Smooth muscle cell of the umbilical artery (primary cell): ENCODE results near the gene TMEM161B. TPM values are rescaled to one million over a fixed set of nuclear protein-coding genes. Genes with fewer than 3 reads are reported as not detected.

Experiments used
- total RNA-seq: library from RNA; depleted of rRNA; stranded (reverse); fragments of >200 nt; gene quantifications from 2 replicates; pipeline ENCODE4 v1.2.3, GENCODE V29; 2014

TMEM161B gene
- total RNA-seq, result 14.3 and 17.1 TPM in 2 replicates

DNA sequence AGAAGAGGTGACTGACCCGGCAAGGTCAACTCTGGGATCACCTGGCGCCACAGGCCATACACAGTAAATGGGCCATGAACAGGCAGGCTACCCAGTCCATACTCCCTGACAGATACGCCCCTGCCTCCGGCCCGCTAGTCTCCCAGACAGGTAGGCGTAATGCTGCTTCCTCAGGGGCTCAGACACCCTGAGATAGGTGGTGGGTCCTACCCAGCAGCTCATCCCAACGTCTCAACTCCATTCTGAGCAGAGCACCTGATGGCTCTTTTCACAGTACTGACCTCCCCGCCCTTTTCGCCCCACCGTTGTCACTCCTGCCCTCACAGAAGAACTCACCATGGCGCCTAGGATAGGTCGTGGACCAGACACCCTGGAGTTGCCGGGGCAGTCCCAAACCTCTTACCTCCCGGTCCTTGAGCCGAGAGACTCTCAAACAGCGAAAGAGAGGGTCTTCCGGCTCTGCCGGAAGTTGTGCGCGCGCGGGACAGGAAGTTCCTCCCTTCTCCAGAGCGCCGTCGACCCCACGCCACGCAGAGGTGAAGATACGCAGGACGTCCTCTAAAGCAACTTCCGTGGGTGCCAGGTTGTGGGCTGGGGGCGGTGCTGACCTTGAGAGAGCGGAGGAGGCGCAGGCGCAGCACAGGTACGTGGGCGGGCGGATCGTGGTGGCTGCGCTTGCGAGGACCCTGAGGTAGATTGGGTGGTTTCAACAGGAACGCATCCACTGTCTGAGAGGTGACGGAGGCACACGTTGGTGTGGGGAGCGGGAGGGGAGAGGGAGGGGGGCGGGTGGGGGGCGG, at the start of gene TMEM161B:
Gene TMEM161B (minus strand): TSS at position 461 of the 800 bp plus-strand sequence. CDS start 122 bp downstream, at position 339.

